DOHH2 (cell line): ENCODE data around the gene ERRFI1.

ENCODE experiments used
- CTCF ChIP-seq: fragments of 200-600 bp; sonication (generic); IDR thresholded peaks from one replicate; pipeline ENCODE4 v1.5.1; 2014; ENCODE audit warnings: antibody characterized with exemption, mild to moderate bottlenecking, low read depth, low read length; ENCODE audit not compliant: poor library complexity, severe bottlenecking
- EZH2phosphoT487 ChIP-seq: fragments of 200-600 bp; sonication (generic); IDR thresholded peaks from 2 replicates; pipeline ENCODE4 v1.6.1; 2017; ENCODE audit warnings: borderline replicate concordance, mild to moderate bottlenecking, antibody characterized with exemption, low read length, moderate library complexity, mixed read lengths

DNA sequence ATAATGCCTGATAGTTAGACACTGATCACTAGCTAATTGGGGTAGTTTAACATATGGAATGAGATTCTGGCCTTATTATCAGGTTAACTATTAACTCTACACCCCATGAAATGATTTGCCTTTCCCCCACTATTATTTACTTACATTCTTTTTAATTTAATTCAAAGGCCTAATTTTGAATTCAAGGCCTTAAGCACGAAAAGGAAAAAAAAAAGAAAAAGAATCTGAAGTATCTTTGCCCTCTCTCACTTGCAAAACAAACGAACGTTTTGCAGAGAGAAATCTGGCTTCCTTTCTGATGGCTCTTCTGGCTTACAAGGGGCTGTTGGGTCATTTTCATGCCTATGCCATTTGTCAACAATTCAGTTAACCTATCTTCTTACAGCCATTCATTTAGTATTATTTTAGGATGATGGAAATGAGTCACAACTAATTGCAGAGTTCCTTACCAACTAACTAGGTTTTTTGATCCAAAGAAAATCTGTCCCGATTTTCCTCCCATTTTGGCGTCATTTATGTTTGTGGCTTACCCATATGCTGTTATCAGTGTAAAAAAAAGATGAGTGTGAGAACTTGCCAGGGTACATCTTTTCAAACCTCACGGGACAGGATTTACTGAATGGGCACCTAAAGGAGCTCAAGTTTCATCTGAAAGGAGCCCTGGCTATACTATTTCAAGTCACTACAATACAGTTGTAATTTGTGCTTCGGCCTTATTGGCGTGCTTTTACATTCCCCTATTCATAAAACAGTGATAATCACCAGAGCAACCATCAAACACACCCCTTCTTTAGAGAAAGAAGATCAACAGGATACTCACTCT lies 1.9 kb upstream of the ERRFI1 start:
- TF ChIP-seq CTCF (no peak), EZH2phosphoT487 (no peak)
